OCI-LY3 (cell line): Measurements from ENCODE around the gene SLC5A1.

Experiments used
- H2AFZ ChIP-seq: fragments of 200-600, 300-600 bp; shearing (Covaris generic); 2 replicates; pipeline ENCODE4 v1.6.0; 2014; ENCODE audit warnings: antibody characterized with exemption, low read depth, low read length
- H3K27ac ChIP-seq: fragments of 200-600, 300-600 bp; sonication (generic); 2 replicates; pipeline ENCODE4 v1.5.1; 2014; ENCODE audit warnings: mild to moderate bottlenecking, low read length, moderate library complexity, mixed read lengths
- H3K27me3 ChIP-seq: fragments of 200-600, 300-600 bp; sonication (generic); 2 replicates; pipeline ENCODE4 v1.6.1; 2014; ENCODE audit warnings: low read depth, low read length, mixed read lengths
- H3K36me3 ChIP-seq: fragments of 200-600, 300-600 bp; sonication (generic); replicated peaks from 2 replicates; pipeline ENCODE3; 2014; ENCODE audit warnings: low read depth, low read length, mixed read lengths
- H3K4me1 ChIP-seq: fragments of 300-600, 200-600 bp; sonication (generic); 2 replicates; pipeline ENCODE4 v1.6.1; 2014; ENCODE audit warnings: low read length, mixed read lengths
- H3K4me2 ChIP-seq: fragments of 200-600, 300-600 bp; sonication (generic); 2 replicates; pipeline ENCODE4 v1.6.1; 2014; ENCODE audit warnings: low read length, mixed read lengths
- H3K4me3 ChIP-seq: fragments of 300-600, 200-600 bp; sonication (generic); 2 replicates; pipeline ENCODE4 v1.5.1; 2014; ENCODE audit warnings: antibody characterized with exemption, mild to moderate bottlenecking, low read length, moderate library complexity
- H3K79me2 ChIP-seq: fragments of 300-600, 200-600 bp; shearing (Covaris generic); 2 replicates; pipeline ENCODE4 v1.6.1; 2014; ENCODE audit warnings: mild to moderate bottlenecking, low read length, mixed read lengths
- H3K9ac ChIP-seq: fragments of 300-600, 200-600 bp; shearing (Covaris generic); 2 replicates; pipeline ENCODE4 v1.6.0; 2014; ENCODE audit warnings: mild to moderate bottlenecking, low read length, moderate library complexity
- H3K9me3 ChIP-seq: fragments of 200-600, 300-600 bp; shearing (Covaris generic); 2 replicates; pipeline ENCODE4 v1.6.1; 2014; ENCODE audit warnings: low read length, mixed read lengths; ENCODE audit not compliant: insufficient read depth
- H4K20me1 ChIP-seq: fragments of 200-600, 300-600 bp; sonication (generic); 2 replicates; pipeline ENCODE4 v1.6.1; 2016; ENCODE audit warnings: low read length, mixed read lengths; ENCODE audit not compliant: insufficient read depth
- CTCF ChIP-seq: fragments of 200-600, 300-600 bp; sonication (generic); IDR thresholded peaks from 2 replicates; pipeline ENCODE4 v1.5.1; 2014; ENCODE audit warnings: antibody characterized with exemption, low read length, low read depth
- EZH2phosphoT487 ChIP-seq: fragments of 200-600 bp; shearing (Covaris generic); IDR thresholded peaks from 2 replicates; pipeline ENCODE4 v1.6.1; 2018; ENCODE audit warnings: antibody characterized with exemption, mixed run types, low read depth

SLC5A1 gene

GRCh38 chr22:32000181-32000580, 42.9 kb upstream of the SLC5A1 start:
- no peaks in the 10 kb centered on the region for H4K20me1 ChIP-seq
- H2AFZ ChIP-seq, result no peak overlapping the region
- peaks cover 15% of the 10 kb centered on the region for H3K27me3 ChIP-seq
- H3K79me2 ChIP-seq, result no peaks in the 10 kb centered on the region
- H3K4me3 ChIP-seq, result no peak overlapping the region
- TF ChIP-seq EZH2phosphoT487 (no peak), CTCF (no peak)
- no peaks in the 10 kb centered on the region for H3K9me3 ChIP-seq
- no peaks in the 10 kb centered on the region for H3K4me1 ChIP-seq
- no peaks in the 10 kb centered on the region for H3K36me3 ChIP-seq
- no peak overlapping the region for H3K9ac ChIP-seq
- no peak overlapping the region for H3K27ac ChIP-seq
- H3K4me2 ChIP-seq, result no peak overlapping the region

GRCh38 chr22:32005453-32005852, 37.6 kb upstream of the SLC5A1 start:
- Histone ChIP-seq H3K27me3 (peaks cover 7% of the 10 kb centered on the region), H4K20me1 (no peaks in the 10 kb centered on the region), H2AFZ (no peak overlapping the region), H3K36me3 (no peaks in the 10 kb centered on the region), H3K4me3 (no peak overlapping the region), H3K27ac (no peak overlapping the region), H3K4me1 (no peaks in the 10 kb centered on the region), H3K4me2 (no peak overlapping the region), H3K9me3 (no peaks in the 10 kb centered on the region), H3K9ac (no peak overlapping the region), H3K79me2 (no peaks in the 10 kb centered on the region)
- no peak for TF ChIP-seq EZH2phosphoT487
- no peak for TF ChIP-seq CTCF

- no peak overlapping the region for H3K4me3 ChIP-seq
- H3K4me1 ChIP-seq, result no peaks in the 10 kb centered on the region
- H3K27ac ChIP-seq, result no peak overlapping the region
- H3K27me3 ChIP-seq, result peaks cover 4% of the 10 kb centered on the region; the same call in 1 of the 2 replicates
- no peaks in the 10 kb centered on the region for H3K79me2 ChIP-seq
- no peak overlapping the region for H2AFZ ChIP-seq
- no peaks in the 10 kb centered on the region for H3K36me3 ChIP-seq
- no peak overlapping the region for H3K4me2 ChIP-seq
- peaks cover 11% of the 10 kb centered on the region; the same call in 1 of the 2 replicates for H3K9me3 ChIP-seq
- TF ChIP-seq EZH2phosphoT487, result no peak
- no peak for TF ChIP-seq CTCF
- no peaks in the 10 kb centered on the region for H4K20me1 ChIP-seq
- no peak overlapping the region for H3K9ac ChIP-seq
Observed at GRCh38 chr22:32013200-32013599, 29.9 kb upstream of the SLC5A1 start.

- no peaks in the 10 kb centered on the region for H3K36me3 ChIP-seq
- H3K4me2 ChIP-seq, result no peak overlapping the region
- peaks cover 5% of the 10 kb centered on the region for H3K27me3 ChIP-seq
- H3K4me1 ChIP-seq, result no peaks in the 10 kb centered on the region
- H3K4me3 ChIP-seq, result no peak overlapping the region
- H4K20me1 ChIP-seq, result no peaks in the 10 kb centered on the region
- H3K9ac ChIP-seq, result no peak overlapping the region
- no peak overlapping the region for H2AFZ ChIP-seq
- TF ChIP-seq CTCF (no peak), EZH2phosphoT487 (no peak)
- H3K27ac ChIP-seq, result no peak overlapping the region
- peaks cover 11% of the 10 kb centered on the region; the same call in 1 of the 2 replicates for H3K9me3 ChIP-seq
- no peaks in the 10 kb centered on the region for H3K79me2 ChIP-seq
Observed at GRCh38 chr22:32016081-32016480, 27.0 kb upstream of the SLC5A1 start.
